C1 segment of cervical spinal cord (tissue), 14 donors: ENCODE measurements around the gene SRL.

Source experiments
- DNase-seq, 14 donors: peaks; one replicate each; lab custom pipeline; 2025; lab: John Stamatoyannopoulos, UW

SRL gene

GRCh38 chr16:4202615-4203345 is 39.1 kb downstream of the SRL start:
- no peak for DNase-seq

- DNase-seq = no peak
These were observed 41.1 kb downstream of the SRL start for GRCh38 chr16:4200781-4201137.

GRCh38 chr16:4200000-4200780 is 41.7 kb downstream of the SRL start:
- DNase-seq = peak in 6 of 14 donors; percentile 3 to 31 (median 8)

- no peak for DNase-seq
These were observed 43.1 kb downstream of the SRL start for GRCh38 chr16:4198816-4199215.

- peak in 1 of 14 donors; percentile 1 for DNase-seq
These were observed 47.2 kb downstream of the SRL start for GRCh38 chr16:4194661-4195060.

- no peak for DNase-seq
These were observed 48.0 kb downstream of the SRL start for GRCh38 chr16:4193920-4194319.

GRCh38 chr16:4192206-4192605 is 49.7 kb downstream of the SRL start:
- no peak for DNase-seq

- DNase-seq = no peak
These were observed 51.1 kb downstream of the SRL start for GRCh38 chr16:4190712-4191333.

GRCh38 chr16:4190086-4190485 is 51.8 kb downstream of the SRL start:
- DNase-seq = no peak

- DNase-seq = peak in 1 of 14 donors; percentile 56
These were observed 57.7 kb downstream of the SRL start for GRCh38 chr16:4184038-4184702.

GRCh38 chr16:4183237-4184037 is 58.4 kb downstream of the SRL start:
- DNase-seq = peak; percentile 29 to 96 (median 88)

GRCh38 chr16:4182581-4183236 is 59.2 kb downstream of the SRL start:
- DNase-seq = no peak

- DNase-seq = no peak
These were observed 61.4 kb downstream of the SRL start for GRCh38 chr16:4180511-4180910.

- DNase-seq = no peak
These were observed 62.1 kb downstream of the SRL start for GRCh38 chr16:4179763-4180260.

- DNase-seq = no peak
These were observed 62.9 kb downstream of the SRL start for GRCh38 chr16:4179020-4179419.

GRCh38 chr16:4178468-4179010 is 63.3 kb downstream of the SRL start:
- DNase-seq = no peak

- no peak for DNase-seq
These were observed 64.9 kb downstream of the SRL start for GRCh38 chr16:4176906-4177417.

GRCh38 chr16:4175849-4176248 is 66.0 kb downstream of the SRL start:
- DNase-seq = no peak

- no peak for DNase-seq
These were observed 69.8 kb downstream of the SRL start for GRCh38 chr16:4172070-4172469.

GRCh38 chr16:4169415-4169814 is 72.5 kb downstream of the SRL start:
- DNase-seq = no peak
